Measurements from ENCODE around the gene TUBGCP6. TPM values are rescaled to one million over a fixed set of nuclear protein-coding genes. Genes with fewer than 3 reads are reported as not detected.

Gene TUBGCP6
- total RNA-seq, 1 donor from 2014 or later = 48.5 TPM

DNA sequence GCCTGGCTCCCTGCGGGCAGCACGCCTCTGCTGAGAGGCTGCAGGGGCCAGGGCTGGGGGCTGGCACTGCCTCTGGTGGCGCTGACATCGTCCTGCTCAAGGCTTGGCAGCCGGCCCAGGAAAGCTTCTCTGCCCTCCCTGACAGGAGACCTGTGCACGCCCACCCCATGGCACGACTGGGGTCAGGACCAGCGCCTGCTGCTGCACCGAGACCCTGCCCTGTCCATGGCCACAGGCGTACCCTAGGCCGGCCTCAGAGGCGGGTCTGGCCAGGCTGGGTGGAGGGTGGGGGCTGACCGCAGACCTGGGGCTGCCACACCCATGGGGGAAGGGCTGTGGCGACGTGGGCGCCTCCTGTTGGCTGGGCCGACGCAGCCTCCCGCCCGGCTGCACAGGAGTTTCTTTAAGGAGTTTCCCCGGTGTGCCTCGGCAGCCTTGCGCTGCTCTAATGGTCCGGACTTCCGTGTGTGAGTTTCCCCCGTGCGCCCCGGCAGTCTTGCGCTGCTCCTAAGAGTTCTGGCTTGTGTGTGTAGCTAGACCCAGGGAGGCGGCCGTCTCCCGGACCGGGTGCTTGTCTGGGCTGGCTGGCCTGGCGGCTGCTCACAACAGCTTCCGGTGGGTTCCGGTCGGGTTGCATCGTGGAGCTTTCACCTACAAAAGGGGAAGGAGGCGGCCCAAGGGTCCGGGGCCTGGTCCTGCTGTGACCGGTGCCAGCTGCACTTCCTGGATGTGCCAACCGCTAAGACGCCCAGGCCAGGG, 54.5 kb downstream of the TUBGCP6 start:
- TF ChIP-seq, protein P1, sequence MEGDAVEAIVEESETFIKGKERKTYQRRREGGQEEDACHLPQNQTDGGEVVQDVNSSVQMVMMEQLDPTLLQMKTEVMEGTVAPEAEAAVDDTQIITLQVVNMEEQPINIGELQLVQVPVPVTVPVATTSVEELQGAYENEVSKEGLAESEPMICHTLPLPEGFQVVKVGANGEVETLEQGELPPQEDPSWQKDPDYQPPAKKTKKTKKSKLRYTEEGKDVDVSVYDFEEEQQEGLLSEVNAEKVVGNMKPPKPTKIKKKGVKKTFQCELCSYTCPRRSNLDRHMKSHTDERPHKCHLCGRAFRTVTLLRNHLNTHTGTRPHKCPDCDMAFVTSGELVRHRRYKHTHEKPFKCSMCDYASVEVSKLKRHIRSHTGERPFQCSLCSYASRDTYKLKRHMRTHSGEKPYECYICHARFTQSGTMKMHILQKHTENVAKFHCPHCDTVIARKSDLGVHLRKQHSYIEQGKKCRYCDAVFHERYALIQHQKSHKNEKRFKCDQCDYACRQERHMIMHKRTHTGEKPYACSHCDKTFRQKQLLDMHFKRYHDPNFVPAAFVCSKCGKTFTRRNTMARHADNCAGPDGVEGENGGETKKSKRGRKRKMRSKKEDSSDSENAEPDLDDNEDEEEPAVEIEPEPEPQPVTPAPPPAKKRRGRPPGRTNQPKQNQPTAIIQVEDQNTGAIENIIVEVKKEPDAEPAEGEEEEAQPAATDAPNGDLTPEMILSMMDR (IDR thresholded peaks at IDR 0.05; ENCODE audit: unreplicated experiment) = no peak
- H3K9me3 Mint-ChIP-seq (ENCODE audit: unreplicated experiment) = no peaks in the 10 kb centered on the region
- H3K27ac Mint-ChIP-seq (ENCODE audit: unreplicated experiment) = no peak overlapping the region
- DNase-seq (ENCODE audit: low spot score) = no peak
- H3K27me3 Mint-ChIP-seq (ENCODE audit: unreplicated experiment) = peaks cover 10% of the 10 kb centered on the region
- no peak overlapping the region for H3K4me3 Mint-ChIP-seq (ENCODE audit: unreplicated experiment)
- H3K4me1 Mint-ChIP-seq (ENCODE audit: unreplicated experiment) = peaks cover 3% of the 10 kb centered on the region
- peaks cover 3% of the 10 kb centered on the region for H3K36me3 Mint-ChIP-seq (ENCODE audit: low read depth, unreplicated experiment)

DNA sequence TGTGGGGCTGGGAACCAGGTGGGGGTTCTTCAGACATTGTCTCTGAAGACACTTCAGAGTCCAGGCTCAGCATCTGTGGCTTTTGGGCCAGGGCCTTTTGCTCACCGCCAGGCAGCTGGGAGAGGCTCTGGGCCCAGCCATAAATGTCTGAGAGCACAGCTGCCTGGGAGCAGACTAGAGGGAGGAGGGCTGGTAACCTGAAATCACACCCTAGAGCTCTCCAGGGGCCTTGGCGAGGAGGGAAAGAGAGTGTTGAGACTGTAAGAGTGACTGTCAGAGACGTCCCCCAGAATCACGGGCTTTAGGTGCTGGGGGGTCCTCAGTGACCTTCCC, 55.0 kb downstream of the TUBGCP6 start:
- H3K4me3 Mint-ChIP-seq (ENCODE audit: unreplicated experiment) = peak overlapping the region; percentile 59
- no peaks in the 10 kb centered on the region for H3K9me3 Mint-ChIP-seq (ENCODE audit: unreplicated experiment)

DNA sequence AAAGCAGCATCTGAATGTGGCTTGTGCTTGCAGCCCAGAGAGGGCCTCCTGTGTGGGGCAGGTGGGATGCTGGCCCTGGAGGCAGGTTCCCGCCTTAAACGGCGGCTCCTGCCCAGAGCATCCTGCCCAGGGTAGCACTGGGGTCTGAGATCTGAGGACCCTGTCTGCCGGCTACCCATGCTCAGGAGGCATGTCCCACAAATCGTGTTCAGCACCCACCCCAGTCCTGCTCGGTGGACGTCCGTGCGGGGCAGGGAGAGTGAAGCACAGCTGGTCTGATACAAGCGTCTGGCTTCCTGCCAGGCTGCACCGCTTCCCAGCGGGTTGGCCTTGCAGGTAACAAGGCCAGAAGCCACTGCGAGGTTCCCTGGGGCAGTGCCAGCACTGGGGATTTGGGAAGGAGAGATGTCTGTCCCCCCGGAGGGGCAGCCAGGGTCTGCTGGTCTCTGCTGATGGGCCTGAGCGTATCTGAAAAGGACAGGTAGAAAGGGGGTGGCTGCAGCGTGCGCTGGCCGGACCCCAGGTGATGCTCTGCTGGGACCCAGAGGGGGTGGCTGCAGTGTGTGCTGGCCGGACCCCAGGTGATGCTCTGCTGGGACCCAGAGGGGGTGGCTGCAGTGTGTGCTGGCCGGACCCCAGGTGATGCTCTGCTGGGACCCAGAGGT, 55.5 kb downstream of the TUBGCP6 start:
- Mint-ChIP-seq H3K9me3 (ENCODE audit: unreplicated experiment) (no peaks in the 10 kb centered on the region), H3K4me3 (ENCODE audit: unreplicated experiment) (no peak overlapping the region), H3K27me3 (ENCODE audit: unreplicated experiment) (peaks cover 10% of the 10 kb centered on the region), H3K27ac (ENCODE audit: unreplicated experiment) (no peak overlapping the region), H3K4me1 (ENCODE audit: unreplicated experiment) (peaks cover 3% of the 10 kb centered on the region), H3K36me3 (ENCODE audit: low read depth, unreplicated experiment) (peaks cover 3% of the 10 kb centered on the region)
- TF ChIP-seq, protein P1 (IDR thresholded peaks at IDR 0.05; ENCODE audit: unreplicated experiment) = no peak
- DNase-seq (ENCODE audit: low spot score) = no peak

More for the DNA sequence above, 55.0 kb downstream of the TUBGCP6 start:
- H3K27ac Mint-ChIP-seq (ENCODE audit: unreplicated experiment) = no peak overlapping the region
- no peak for DNase-seq (ENCODE audit: low spot score)
- TF ChIP-seq, protein P1 (IDR thresholded peaks at IDR 0.05; ENCODE audit: unreplicated experiment) = no peak
- peaks cover 10% of the 10 kb centered on the region for H3K27me3 Mint-ChIP-seq (ENCODE audit: unreplicated experiment)
- peaks cover 3% of the 10 kb centered on the region for H3K4me1 Mint-ChIP-seq (ENCODE audit: unreplicated experiment)
- H3K36me3 Mint-ChIP-seq (ENCODE audit: low read depth, unreplicated experiment) = peaks cover 3% of the 10 kb centered on the region

DNA sequence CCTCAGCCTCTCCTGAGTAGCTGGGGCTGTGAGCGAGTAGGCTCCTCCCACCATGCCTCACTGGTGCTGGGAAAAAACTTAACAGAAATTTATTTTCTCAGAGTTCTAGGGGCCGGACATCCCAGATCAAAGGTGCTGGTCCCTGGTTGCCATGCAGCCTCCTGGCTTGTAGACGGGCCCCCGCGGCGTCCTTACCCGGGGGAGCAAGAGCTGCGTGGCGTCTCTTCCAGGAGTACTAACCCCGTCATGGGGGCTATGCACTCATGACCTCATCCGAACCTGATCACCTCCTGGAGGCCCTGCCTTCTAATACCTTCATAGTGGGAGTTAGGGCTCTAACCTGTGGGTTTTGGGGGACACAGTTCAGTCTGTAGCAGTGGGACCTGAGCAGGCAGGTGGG, 56.5 kb downstream of the TUBGCP6 start:
- Mint-ChIP-seq H3K9me3 (ENCODE audit: unreplicated experiment) (no peaks in the 10 kb centered on the region), H3K27me3 (ENCODE audit: unreplicated experiment) (peaks cover 10% of the 10 kb centered on the region), H3K4me1 (ENCODE audit: unreplicated experiment) (peaks cover 3% of the 10 kb centered on the region), H3K27ac (ENCODE audit: unreplicated experiment) (no peak overlapping the region), H3K36me3 (ENCODE audit: low read depth, unreplicated experiment) (peaks cover 3% of the 10 kb centered on the region), H3K4me3 (ENCODE audit: unreplicated experiment) (no peak overlapping the region)
- DNase-seq (ENCODE audit: low spot score) = no peak
- TF ChIP-seq, protein P1 (IDR thresholded peaks at IDR 0.05; ENCODE audit: unreplicated experiment) = no peak

All from endothelial cell (in vitro differentiated cells).